Measurements from ENCODE around the gene VPS35L. TPM values are rescaled to one million over a fixed set of nuclear protein-coding genes. Genes with fewer than 3 reads are reported as not detected.
A peak's percentile ranks its signal among the peaks of the same experiment; 100 is the strongest.

VPS35L gene
- total and polyA plus RNA-seq, 2 of the 13 experiments (the other 11 are each of a cell fraction or from before 2014, with no cell fraction given), result 1.4 to 1.6 TPM

DNA sequence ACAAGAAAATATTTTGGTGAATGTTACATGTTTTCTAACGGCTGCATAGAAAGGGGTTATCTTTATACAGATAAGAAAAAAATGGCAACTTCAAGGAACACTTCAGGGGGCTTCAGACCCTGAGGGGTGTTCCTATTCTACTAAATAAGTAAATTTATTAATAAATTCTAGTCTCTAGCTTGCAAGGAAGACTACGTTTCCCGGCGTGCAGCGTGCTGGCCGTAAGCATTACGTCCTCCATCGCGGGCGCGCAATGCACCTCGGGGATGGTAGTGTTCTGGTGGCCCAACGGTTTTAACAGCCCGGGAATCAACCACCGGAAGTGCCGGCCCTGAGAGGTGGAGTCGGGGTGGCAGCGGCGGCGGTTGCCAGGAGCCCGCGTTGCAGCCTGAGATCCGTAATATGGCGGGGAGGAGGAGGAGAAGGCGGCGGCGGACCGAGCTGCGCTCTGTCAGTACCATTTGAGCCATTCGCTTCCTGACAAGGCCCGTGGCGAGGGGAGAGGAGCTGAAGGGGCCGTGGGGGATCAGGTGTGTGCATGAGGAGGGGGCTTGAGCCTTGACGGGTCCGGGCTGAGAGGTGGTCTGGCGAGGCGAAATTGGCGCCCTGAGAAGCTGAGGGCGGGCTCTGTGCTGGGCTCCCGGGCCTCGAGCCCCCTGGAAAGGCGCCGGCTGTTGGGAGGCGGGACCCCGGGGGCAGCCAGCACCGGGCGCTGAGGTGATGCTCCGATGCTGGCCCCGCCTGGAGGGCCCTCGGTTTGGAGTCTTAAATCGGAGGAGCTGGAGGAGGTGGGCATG, 31.7 kb upstream of the VPS35L start, which contains the start of gene CCP110 (continued):
- peak; percentile 91 for TF ChIP-seq YY1 (IDR thresholded peaks at IDR 0.05; ENCODE audit: insufficient read depth, insufficient replicate concordance, low read depth, low read length)
- TF ChIP-seq ZNF251 (CRISPR knock-in tag; IDR thresholded peaks at IDR 0.05), result 0 out of 2 replicates have a peak, but pooled peaks have one; percentile 65
- TF ChIP-seq, protein P1, sequence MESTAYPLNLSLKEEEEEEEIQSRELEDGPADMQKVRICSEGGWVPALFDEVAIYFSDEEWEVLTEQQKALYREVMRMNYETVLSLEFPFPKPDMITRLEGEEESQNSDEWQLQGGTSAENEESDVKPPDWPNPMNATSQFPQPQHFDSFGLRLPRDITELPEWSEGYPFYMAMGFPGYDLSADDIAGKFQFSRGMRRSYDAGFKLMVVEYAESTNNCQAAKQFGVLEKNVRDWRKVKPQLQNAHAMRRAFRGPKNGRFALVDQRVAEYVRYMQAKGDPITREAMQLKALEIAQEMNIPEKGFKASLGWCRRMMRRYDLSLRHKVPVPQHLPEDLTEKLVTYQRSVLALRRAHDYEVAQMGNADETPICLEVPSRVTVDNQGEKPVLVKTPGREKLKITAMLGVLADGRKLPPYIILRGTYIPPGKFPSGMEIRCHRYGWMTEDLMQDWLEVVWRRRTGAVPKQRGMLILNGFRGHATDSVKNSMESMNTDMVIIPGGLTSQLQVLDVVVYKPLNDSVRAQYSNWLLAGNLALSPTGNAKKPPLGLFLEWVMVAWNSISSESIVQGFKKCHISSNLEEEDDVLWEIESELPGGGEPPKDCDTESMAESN (CRISPR knock-in tag; conservative IDR thresholded peaks at IDR 0.05), result peak; percentile 84
- TF ChIP-seq YEATS2 (CRISPR knock-in tag; IDR thresholded peaks at IDR 0.05; ENCODE audit: borderline replicate concordance), result peak; percentile 75
- TF ChIP-seq NR2C2 (CRISPR knock-in tag; IDR thresholded peaks at IDR 0.05; ENCODE audit: borderline replicate concordance), result peak; percentile 89
- TF ChIP-seq ZNF746 (CRISPR knock-in tag; IDR thresholded peaks at IDR 0.05), result no peak
- TF ChIP-seq, protein P2, sequence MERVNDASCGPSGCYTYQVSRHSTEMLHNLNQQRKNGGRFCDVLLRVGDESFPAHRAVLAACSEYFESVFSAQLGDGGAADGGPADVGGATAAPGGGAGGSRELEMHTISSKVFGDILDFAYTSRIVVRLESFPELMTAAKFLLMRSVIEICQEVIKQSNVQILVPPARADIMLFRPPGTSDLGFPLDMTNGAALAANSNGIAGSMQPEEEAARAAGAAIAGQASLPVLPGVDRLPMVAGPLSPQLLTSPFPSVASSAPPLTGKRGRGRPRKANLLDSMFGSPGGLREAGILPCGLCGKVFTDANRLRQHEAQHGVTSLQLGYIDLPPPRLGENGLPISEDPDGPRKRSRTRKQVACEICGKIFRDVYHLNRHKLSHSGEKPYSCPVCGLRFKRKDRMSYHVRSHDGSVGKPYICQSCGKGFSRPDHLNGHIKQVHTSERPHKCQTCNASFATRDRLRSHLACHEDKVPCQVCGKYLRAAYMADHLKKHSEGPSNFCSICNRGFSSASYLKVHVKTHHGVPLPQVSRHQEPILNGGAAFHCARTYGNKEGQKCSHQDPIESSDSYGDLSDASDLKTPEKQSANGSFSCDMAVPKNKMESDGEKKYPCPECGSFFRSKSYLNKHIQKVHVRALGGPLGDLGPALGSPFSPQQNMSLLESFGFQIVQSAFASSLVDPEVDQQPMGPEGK (CRISPR knock-in tag; IDR thresholded peaks at IDR 0.05), result peak; percentile 34
- peak; percentile 55 for TF ChIP-seq AGO1 (IDR thresholded peaks at IDR 0.05; ENCODE audit: low read depth, low read length, poor library complexity, severe bottlenecking)
- TF ChIP-seq, protein P3, sequence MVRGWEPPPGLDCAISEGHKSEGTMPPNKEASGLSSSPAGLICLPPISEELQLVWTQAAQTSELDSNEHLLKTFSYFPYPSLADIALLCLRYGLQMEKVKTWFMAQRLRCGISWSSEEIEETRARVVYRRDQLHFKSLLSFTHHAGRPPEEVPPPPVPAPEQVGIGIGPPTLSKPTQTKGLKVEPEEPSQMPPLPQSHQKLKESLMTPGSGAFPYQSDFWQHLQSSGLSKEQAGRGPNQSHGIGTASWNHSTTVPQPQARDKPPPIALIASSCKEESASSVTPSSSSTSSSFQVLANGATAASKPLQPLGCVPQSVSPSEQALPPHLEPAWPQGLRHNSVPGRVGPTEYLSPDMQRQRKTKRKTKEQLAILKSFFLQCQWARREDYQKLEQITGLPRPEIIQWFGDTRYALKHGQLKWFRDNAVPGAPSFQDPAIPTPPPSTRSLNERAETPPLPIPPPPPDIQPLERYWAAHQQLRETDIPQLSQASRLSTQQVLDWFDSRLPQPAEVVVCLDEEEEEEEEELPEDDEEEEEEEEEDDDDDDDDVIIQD (CRISPR knock-in tag; IDR thresholded peaks at IDR 0.05; ENCODE audit: low read depth), result peak; percentile 42; the same call in 1 of the 2 replicates
- peak; percentile 54 for TF ChIP-seq AGO2 (optimal IDR thresholded peaks at IDR 0.05; ENCODE audit: low read depth, low read length)
- TF ChIP-seq SIN3A (IDR thresholded peaks at IDR 0.05; ENCODE audit: borderline replicate concordance, low read depth, low read length), result peak; percentile 96
- TF ChIP-seq SAP130 (CRISPR knock-in tag; IDR thresholded peaks at IDR 0.05; ENCODE audit: low read depth), result peak; percentile 99
- TF ChIP-seq HIVEP1 (CRISPR knock-in tag; IDR thresholded peaks at IDR 0.05), result no peak
- TF ChIP-seq NCOA2 (CRISPR knock-in tag; IDR thresholded peaks at IDR 0.05), result peak; percentile 28; the same call in 1 of the 2 replicates
- TF ChIP-seq PAX8 (CRISPR knock-in tag; IDR thresholded peaks at IDR 0.05; ENCODE audit: borderline replicate concordance), result peak; percentile 92; the same call in 1 of the 2 replicates
- no peak for TF ChIP-seq ZFP62 (CRISPR knock-in tag; IDR thresholded peaks at IDR 0.05)
- TF ChIP-seq MEIS2 (CRISPR knock-in tag; IDR thresholded peaks at IDR 0.05), result peak; percentile 56
- TF ChIP-seq, protein P4, sequence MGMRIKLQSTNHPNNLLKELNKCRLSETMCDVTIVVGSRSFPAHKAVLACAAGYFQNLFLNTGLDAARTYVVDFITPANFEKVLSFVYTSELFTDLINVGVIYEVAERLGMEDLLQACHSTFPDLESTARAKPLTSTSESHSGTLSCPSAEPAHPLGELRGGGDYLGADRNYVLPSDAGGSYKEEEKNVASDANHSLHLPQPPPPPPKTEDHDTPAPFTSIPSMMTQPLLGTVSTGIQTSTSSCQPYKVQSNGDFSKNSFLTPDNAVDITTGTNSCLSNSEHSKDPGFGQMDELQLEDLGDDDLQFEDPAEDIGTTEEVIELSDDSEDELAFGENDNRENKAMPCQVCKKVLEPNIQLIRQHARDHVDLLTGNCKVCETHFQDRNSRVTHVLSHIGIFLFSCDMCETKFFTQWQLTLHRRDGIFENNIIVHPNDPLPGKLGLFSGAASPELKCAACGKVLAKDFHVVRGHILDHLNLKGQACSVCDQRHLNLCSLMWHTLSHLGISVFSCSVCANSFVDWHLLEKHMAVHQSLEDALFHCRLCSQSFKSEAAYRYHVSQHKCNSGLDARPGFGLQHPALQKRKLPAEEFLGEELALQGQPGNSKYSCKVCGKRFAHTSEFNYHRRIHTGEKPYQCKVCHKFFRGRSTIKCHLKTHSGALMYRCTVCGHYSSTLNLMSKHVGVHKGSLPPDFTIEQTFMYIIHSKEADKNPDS (CRISPR knock-in tag; IDR thresholded peaks at IDR 0.05), result no peak
- TF ChIP-seq, protein P5, sequence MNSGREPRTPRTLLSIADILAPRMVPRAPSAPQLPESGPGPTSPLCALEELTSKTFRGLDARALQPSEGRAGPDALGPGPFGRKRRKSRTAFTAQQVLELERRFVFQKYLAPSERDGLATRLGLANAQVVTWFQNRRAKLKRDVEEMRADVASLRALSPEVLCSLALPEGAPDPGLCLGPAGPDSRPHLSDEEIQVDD (CRISPR knock-in tag; IDR thresholded peaks at IDR 0.05; ENCODE audit: borderline replicate concordance), result peak; percentile 93; the same call in 1 of the 2 replicates
- 0 out of 2 replicates have a peak, but pooled peaks have one; percentile 64 for TF ChIP-seq ZBTB3 (CRISPR knock-in tag; IDR thresholded peaks at IDR 0.05; ENCODE audit: borderline replicate concordance, low read depth)
- TF ChIP-seq KDM4B (CRISPR knock-in tag; IDR thresholded peaks at IDR 0.05), result no peak

Measured in HepG2 (cell line).